Thyroid gland (tissue), 4 donors: ENCODE results near the gene SIPA1. TPM values are rescaled to one million over a fixed set of nuclear protein-coding genes. Genes with fewer than 3 reads are reported as not detected.

Source experiments
- DNase-seq, 2 donors: peaks; one replicate each; pipeline ENCODE4 v3.0.0-alpha.2; 2019
- H3K27ac ChIP-seq, 3 donors: fragments of 200-600 bp; sonication (generic); 1 replicate in 2 of 3; 2 replicates in 1 of 3; pipeline ENCODE4 v1.5.1; 2016 to 2019; ENCODE audit warnings: mild to moderate bottlenecking in 1 of 3, moderate library complexity in 1 of 3
- H3K27me3 ChIP-seq: fragments of 200-600 bp; sonication (generic); one replicate; pipeline ENCODE4 v1.5.1; 2019
- H3K36me3 ChIP-seq, 2 donors: fragments of 200-600 bp; sonication (generic); one replicate each; pipeline ENCODE4 v1.5.1; 2016 to 2019
- H3K4me1 ChIP-seq, 2 donors: fragments of 200-600 bp; sonication (generic); one replicate each; pipeline ENCODE4 v1.5.1; 2017 to 2019
- H3K4me3 ChIP-seq, 3 donors: fragments of 200-600 bp; sonication (generic); replicated peaks in 1 of 3; 1 replicate in 2 of 3; 2 replicates in 1 of 3; pipeline ENCODE4 v1.5.1; 2016; ENCODE audit warnings: mild to moderate bottlenecking in 1 of 3
- H3K9me3 ChIP-seq: fragments of 200-600 bp; sonication (generic); one replicate; pipeline ENCODE4 v1.5.1; 2017
- CTCF ChIP-seq, 6 experiments: fragments of 200-600 bp in 3 of 6; fragments of 450-650 bp in 3 of 6; sonication (generic) in 3 of 6; IDR thresholded peaks; one replicate each; pipeline ENCODE4 v1.5.1; 2016 to 2019; ENCODE audit warnings: antibody characterized with exemption in 6 of 6, mild to moderate bottlenecking in 2 of 6, inconsistent platforms in 1 of 6, moderate library complexity in 1 of 6
- POLR2A ChIP-seq, 2 donors: fragments of 450-650 bp; IDR thresholded peaks; one replicate each; pipeline ENCODE4 v1.6.1; 2017; ENCODE audit warnings: antibody characterized with exemption in 2 of 2, mild to moderate bottlenecking in 2 of 2, moderate library complexity in 1 of 2
- WGBS, 2 donors: methylation state at CpG; one replicate each; pipeline ENCODE4 v1.1.5; 2017; 5-methylcytosine and 5-hydroxymethylcytosine counted together
- intact Hi-C: fragments of 100-400 bp; cut with DNase I; formaldehyde crosslinking; loops from one replicate; pipeline ENCODE4 v1.15.1; 2023
- total RNA-seq, 4 donors: library from RNA; depleted of rRNA; stranded (reverse); fragments of >200 nt; gene quantifications; one replicate each; pipeline ENCODE4 v1.2.3, GENCODE V29; 2016

The SIPA1 gene
- total RNA-seq, 4 donors from 2014 or later = 19.2 to 40.6 (median 32.7) TPM

DNA sequence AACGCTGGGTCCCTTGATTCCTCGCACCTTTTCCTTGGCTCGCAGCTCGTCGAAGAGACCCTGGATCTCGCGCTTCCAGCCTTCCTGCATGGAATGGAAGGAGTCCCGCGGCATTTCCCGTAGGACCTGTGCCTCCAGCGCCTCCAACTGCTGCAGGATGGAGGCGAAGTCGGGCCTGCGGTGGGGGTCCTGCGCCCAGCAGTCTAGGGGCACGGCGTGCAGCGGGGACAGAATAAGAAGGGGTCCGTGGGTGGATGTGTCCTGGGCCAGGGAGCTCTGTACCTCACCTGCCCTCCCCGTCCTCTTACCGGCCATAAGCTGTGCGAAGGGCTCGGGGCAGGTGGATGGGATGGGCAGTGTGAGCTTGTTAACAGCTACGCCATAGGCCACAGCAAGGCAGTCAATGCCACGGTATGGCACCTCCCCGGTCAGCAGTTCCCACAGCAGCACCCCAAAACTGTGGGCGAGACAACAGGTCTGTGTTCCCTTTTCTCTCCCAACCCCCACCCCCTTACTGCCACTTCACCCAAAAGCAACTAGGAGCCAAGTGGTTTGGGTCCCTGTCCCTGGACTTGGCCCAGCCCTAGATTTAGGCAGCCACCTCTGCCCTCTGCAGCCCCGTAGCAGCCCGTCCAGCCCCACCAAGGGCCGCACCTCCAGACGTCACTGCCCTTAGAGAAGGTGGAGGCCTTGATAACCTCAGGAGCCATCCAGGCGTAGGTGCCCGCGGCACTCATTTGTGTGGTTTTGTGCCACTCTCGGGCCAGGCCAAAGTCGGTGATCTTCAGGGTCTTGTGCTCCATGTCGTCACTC is 30.1 kb upstream of the SIPA1 start:
- TF ChIP-seq CTCF (IDR thresholded peaks at IDR 0.05) = no peak
- no peak for TF ChIP-seq POLR2A (IDR thresholded peaks at IDR 0.05)
- Histone ChIP-seq H3K36me3 (peaks cover 25% of the 10 kb centered on the region in 2 donors), H3K4me3 (peak overlapping the region in 1 of 3 donors; percentile 15), H3K27me3 (no peaks in the 10 kb centered on the region), H3K27ac (peak overlapping the region in 1 of 3 donors; percentile 44), H3K4me1 (peaks cover 18 to 48% of the 10 kb centered on the region in 2 donors), H3K9me3 (no peaks in the 10 kb centered on the region)
- WGBS, 2 donors = 79 to 80% methylated on average over 30 to 33 of the region's 37 CpGs
- no peak for DNase-seq
- intact Hi-C loops = no loop called here

DNA sequence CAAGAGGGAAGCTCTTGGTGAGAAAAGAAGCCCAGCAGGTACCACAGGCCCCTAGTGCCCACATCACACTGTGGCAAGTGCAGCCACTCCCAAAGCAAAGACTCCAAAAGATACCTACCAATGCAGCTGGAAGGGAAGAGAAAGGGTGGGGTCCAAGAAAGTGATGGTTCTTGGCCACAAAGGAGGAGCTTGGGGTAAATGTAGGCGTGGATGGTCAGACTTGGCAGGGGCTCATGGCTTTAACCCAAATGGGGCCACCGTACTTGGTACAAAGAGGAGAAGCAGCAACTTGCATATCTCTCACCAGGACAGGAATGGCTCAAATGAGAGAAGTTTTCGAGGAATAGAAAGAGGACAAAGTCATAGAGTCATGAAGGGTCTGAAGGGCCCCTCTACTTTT is 28.7 kb upstream of the SIPA1 start:
- intact Hi-C loops = no loop called here
- no peaks in the 10 kb centered on the region for H3K27me3 ChIP-seq
- H3K27ac ChIP-seq = no peak overlapping the region
- H3K4me3 ChIP-seq = no peak overlapping the region
- peaks cover 14 to 16% of the 10 kb centered on the region in 2 donors for H3K36me3 ChIP-seq
- peaks cover 28 to 54% of the 10 kb centered on the region in 2 donors for H3K4me1 ChIP-seq
- DNase-seq = no peak
- 74 to 79% methylated on average over 3 of the region's 3 CpGs for WGBS, 2 donors
- no peaks in the 10 kb centered on the region for H3K9me3 ChIP-seq
- no peak for TF ChIP-seq POLR2A (IDR thresholded peaks at IDR 0.05)
- no peak for TF ChIP-seq CTCF (IDR thresholded peaks at IDR 0.05)

- Histone ChIP-seq H3K9me3 (no peaks in the 10 kb centered on the region), H3K4me3 (no peak overlapping the region), H3K27ac (peak overlapping the region in 1 of 3 donors; percentile 43), H3K4me1 (peaks cover 30 to 54% of the 10 kb centered on the region in 2 donors), H3K27me3 (no peaks in the 10 kb centered on the region), H3K36me3 (peaks cover 12% of the 10 kb centered on the region in 2 donors)
- 77 to 82% methylated on average over 5 of the region's 5 CpGs for WGBS, 2 donors
- DNase-seq = no peak
- intact Hi-C loops = no loop called here
- TF ChIP-seq CTCF (IDR thresholded peaks at IDR 0.05) (no peak), POLR2A (IDR thresholded peaks at IDR 0.05) (no peak)
Observed at GRCh38 chr11:65609665-65610064, 28.2 kb upstream of the SIPA1 start.

- Histone ChIP-seq H3K4me3 (no peak overlapping the region), H3K4me1 (peaks cover 31 to 54% of the 10 kb centered on the region in 2 donors), H3K36me3 (peaks cover 4 to 6% of the 10 kb centered on the region in 2 donors), H3K27me3 (no peaks in the 10 kb centered on the region), H3K27ac (peak overlapping the region in 2 of 3 donors; percentile 43 to 46), H3K9me3 (no peaks in the 10 kb centered on the region)
- WGBS, 2 donors = 58 to 67% methylated on average over 6 of the region's 6 CpGs
- TF ChIP-seq POLR2A (IDR thresholded peaks at IDR 0.05) = no peak
- TF ChIP-seq CTCF (IDR thresholded peaks at IDR 0.05) = no peak
- no peak for DNase-seq
- intact Hi-C loops = no loop called here
Observed at GRCh38 chr11:65610404-65610803, 27.5 kb upstream of the SIPA1 start.
